22Rv1 (cell line): ENCODE measurements around the gene FZD10.

Source experiments
- CTCF ChIP-seq: fragments of 450-650 bp; IDR thresholded peaks from 2 replicates; pipeline ENCODE4 v1.5.1; 2017; ENCODE audit warnings: mild to moderate bottlenecking
- ZFX ChIP-seq: fragments of 450-650 bp; IDR thresholded peaks from 2 replicates; pipeline ENCODE4 v1.6.1; 2017; ENCODE audit warnings: antibody characterized with exemption, borderline replicate concordance

GRCh38 chr12:130201037-130201436 is 38.8 kb downstream of the FZD10 start:
- TF ChIP-seq CTCF (no peak), ZFX (no peak)
